Choroid plexus epithelial cell (primary cell): ENCODE measurements around the gene CCDC152.

Source experiments
- DNase-seq: peaks from one replicate; pipeline ENCODE4 v3.0.0-alpha.2; 2010; ENCODE audit warnings: low read depth
- H3K4me3 ChIP-seq: 2 replicates; pipeline ENCODE4 v1.5.1; 2011; ENCODE audit warnings: low read depth, mild to moderate bottlenecking, control low read depth, low read length, moderate library complexity
- TF ChIP-seq, protein P1 (sequence below): conservative IDR thresholded peaks from 2 replicates; pipeline ENCODE4 v1.5.1; 2011; ENCODE audit warnings: low read depth, mild to moderate bottlenecking, control low read depth, inconsistent platforms, low read length, moderate library complexity

CCDC152 gene

DNA sequence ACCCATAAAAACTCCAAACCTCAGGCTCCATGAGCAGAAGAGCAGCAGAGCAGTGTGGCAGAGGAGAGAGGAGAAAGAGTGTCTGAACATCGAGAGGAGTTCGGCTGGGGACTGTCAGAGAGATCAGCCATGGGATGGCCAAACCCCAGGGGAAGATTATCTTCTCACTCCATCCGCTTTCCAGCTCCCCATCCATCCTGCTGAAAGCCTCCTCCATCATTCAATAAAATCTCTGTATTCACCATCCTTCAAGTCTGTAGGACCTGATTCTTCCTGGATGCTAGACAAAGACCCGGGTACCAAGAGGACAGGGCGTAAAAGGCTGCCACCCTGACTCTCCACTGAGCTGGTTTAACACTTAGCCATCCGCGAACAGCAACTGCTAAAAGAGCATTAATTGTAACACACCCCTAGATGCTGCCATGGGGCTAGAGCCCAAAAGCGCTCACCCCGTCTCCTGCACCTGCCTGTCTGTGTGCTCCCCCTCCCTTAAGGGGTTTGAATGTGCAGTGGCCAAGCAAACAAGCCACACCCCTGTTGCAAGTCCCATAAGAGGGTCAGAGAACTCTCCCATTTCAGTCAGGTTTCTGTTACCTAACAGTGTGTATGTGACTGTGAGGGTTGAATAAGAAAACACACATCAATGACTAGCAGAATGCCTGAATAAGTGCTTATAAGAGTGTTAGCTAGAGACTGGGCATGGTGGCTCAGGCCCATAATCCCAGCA, 69.0 kb downstream of the CCDC152 start:
- H3K4me3 ChIP-seq: no peak overlapping the region
- DNase-seq: no peak
- TF ChIP-seq, protein P1, sequence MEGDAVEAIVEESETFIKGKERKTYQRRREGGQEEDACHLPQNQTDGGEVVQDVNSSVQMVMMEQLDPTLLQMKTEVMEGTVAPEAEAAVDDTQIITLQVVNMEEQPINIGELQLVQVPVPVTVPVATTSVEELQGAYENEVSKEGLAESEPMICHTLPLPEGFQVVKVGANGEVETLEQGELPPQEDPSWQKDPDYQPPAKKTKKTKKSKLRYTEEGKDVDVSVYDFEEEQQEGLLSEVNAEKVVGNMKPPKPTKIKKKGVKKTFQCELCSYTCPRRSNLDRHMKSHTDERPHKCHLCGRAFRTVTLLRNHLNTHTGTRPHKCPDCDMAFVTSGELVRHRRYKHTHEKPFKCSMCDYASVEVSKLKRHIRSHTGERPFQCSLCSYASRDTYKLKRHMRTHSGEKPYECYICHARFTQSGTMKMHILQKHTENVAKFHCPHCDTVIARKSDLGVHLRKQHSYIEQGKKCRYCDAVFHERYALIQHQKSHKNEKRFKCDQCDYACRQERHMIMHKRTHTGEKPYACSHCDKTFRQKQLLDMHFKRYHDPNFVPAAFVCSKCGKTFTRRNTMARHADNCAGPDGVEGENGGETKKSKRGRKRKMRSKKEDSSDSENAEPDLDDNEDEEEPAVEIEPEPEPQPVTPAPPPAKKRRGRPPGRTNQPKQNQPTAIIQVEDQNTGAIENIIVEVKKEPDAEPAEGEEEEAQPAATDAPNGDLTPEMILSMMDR: no peak

DNA sequence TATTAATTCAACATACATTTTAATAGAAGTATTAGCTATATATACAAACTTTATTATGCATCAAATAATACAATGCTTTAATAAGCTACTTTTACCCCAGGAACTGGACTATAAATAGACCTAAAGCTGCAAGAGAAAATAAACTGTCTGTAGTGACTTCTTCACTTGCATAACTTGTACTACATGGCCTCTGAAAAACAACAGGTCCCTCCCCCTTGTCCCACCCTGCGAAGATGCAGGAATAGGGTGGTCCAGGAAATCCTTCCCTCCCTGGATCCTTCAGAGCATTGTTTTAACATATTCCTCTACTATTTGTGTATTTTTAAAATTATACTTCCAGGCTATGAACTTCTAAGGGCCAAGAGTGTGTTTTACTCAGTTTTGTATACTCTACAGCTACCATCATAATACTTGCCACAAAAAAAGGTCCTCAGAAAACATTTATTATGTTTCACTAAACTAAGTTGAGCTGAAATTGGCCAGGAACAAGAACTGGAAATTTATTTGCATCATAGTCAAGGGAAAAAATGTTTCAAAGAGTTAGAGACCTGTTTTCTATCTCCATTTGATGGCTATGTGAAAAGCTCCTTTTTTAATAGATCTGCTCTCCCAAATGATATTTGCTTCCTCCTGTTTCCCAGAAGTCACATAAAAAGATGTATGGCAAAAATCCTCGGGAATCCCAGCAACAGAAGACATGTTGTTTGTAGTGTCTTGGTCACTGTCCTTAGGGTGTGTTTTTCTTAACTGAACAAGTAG, 70.3 kb downstream of the CCDC152 start:
- TF ChIP-seq, protein P1: no peak
- H3K4me3 ChIP-seq: no peak overlapping the region
- DNase-seq: no peak

DNA sequence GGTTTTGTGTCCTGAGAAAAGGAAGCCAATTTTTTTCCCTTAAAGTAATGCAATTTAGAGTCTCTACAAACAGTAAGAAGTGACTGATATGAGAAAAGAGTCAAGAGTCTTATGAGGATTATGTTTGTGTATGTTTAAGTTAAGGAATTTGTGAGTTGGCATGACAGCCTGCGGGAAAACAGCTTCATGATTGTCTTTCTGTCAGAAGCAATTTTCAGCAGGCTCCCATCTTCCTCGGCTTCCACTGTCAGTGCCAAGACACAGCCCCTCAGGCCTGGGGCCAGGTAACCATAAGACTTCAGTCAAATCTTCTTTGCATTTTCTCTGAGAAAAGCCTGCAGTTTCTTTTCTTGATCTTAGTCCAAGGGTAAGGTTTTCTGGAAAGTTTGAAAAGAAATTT, 72.1 kb downstream of the CCDC152 start:
- H3K4me3 ChIP-seq: no peak overlapping the region
- TF ChIP-seq, protein P1: no peak
- DNase-seq: no peak

DNA sequence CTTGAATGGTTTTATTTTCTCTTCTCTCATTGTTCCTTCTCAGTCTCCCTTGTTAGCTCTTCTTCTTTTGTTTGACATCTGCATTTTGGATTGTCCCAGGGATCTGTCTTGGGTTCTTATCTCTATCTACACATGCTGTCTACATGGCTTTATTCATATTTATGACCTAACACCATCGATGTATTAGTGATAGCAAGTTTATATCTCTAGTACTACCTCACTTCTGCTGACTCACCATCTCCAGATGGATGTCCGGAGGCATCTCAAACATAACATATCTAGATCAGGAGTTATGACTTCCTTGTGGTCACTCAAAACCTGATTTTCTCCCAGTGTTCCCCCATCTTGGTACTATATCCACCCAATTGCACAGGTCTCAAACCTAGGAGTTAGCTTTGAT, 74.3 kb downstream of the CCDC152 start:
- TF ChIP-seq, protein P1: no peak
- DNase-seq: no peak

DNA sequence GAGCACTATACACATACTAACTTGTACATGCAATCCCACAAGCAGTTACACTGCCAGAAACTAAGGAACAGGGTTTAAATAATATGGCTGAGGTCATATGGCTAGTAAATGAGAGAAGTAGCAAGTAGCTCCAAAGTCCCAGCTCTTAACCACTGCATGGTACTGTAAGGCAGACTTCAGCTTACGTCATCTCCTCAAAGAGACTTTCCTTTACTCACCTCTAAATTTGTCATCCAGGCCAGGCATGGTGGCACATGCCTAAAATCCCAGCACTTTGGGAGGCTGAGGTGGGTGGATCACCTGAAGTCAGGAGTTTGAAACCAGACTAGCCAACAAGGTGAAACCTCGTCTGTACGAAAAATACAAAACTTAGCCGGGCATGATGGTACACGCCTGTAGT, 75.4 kb downstream of the CCDC152 start:
- no peak overlapping the region for H3K4me3 ChIP-seq
- no peak for DNase-seq
- TF ChIP-seq, protein P1: no peak

More for the DNA sequence above, 74.3 kb downstream of the CCDC152 start:
- H3K4me3 ChIP-seq: no peak overlapping the region

DNA sequence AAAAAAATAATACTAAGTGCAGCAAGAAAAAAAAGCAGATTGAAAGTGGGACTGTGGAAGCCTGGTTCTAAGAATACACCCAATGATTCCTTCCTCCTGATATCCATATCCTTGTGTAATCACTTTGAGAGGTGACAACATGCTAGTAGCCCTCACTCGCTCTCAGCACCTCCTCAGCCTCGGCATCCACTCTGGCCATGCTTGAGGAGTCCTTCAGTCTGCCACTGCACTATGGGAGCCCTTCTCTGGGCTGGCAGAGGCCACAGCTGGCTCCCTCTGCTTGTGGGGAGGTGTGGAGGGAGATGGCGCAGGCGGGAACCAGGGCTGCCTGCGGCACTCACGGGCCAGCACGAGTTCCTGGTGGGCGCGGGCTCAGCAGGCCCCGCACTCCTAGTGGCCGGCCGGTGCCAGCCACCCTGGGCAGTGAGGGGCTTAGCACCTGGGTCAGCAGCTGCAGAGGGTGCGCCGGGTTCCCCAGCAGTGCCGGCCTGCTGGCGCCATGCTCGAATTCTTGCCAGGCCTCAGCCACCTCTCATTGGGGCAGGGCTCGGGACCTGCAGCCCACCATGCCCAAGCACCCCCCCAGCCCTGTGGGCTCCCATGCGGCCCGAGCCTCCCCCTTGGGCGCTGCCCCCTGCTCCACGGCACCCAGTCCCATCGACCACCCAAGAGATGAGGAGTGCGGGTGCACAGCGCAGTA, 79.6 kb downstream of the CCDC152 start:
- no peak overlapping the region for H3K4me3 ChIP-seq
- no peak for DNase-seq
- TF ChIP-seq, protein P1: no peak
